ENCODE measurements around the gene RXRB.

DNA sequence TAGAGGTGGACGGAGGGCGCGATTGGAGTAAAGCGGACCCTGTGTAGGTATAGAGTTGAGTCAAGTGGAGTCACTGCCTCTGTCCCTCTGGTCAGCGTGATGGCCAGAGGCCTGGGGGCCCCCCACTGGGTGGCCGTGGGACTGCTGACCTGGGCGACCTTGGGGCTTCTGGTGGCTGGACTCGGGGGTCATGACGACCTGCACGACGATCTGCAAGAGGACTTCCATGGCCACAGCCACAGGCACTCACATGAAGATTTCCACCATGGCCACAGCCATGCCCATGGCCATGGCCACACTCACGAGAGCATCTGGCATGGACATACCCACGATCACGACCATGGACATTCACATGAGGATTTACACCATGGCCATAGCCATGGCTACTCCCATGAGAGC, 681 bp upstream of the RXRB start:
- TF ChIP-seq, protein P1, sequence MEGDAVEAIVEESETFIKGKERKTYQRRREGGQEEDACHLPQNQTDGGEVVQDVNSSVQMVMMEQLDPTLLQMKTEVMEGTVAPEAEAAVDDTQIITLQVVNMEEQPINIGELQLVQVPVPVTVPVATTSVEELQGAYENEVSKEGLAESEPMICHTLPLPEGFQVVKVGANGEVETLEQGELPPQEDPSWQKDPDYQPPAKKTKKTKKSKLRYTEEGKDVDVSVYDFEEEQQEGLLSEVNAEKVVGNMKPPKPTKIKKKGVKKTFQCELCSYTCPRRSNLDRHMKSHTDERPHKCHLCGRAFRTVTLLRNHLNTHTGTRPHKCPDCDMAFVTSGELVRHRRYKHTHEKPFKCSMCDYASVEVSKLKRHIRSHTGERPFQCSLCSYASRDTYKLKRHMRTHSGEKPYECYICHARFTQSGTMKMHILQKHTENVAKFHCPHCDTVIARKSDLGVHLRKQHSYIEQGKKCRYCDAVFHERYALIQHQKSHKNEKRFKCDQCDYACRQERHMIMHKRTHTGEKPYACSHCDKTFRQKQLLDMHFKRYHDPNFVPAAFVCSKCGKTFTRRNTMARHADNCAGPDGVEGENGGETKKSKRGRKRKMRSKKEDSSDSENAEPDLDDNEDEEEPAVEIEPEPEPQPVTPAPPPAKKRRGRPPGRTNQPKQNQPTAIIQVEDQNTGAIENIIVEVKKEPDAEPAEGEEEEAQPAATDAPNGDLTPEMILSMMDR (IDR thresholded peaks at IDR 0.05): no peak
- TF ChIP-seq EZH2 (IDR thresholded peaks at IDR 0.05; ENCODE audit: borderline replicate concordance, insufficient read depth, low read depth, low read length, poor library complexity, severe bottlenecking): no peak

Data from B cell (primary cell).